D721Med (cell line): ENCODE results near the gene BCAR1.
"Not testable (repeated sequence)": the region's sequence is repeated elsewhere in the genome, so short reads cannot be mapped to it uniquely, and the experiment has no call there.

ENCODE experiments used
- DNase-seq: peaks from one replicate; pipeline ENCODE4 v3.0.0; 2011; ENCODE audit warnings: low spot score; ENCODE audit not compliant: insufficient read length
- FAIRE-seq: peaks from 2 replicates; lab custom pipeline; 2011; peaks lifted over from hg19 to GRCh38; lab: Jason Lieb, UNC
- TF ChIP-seq, protein P1 (sequence below): IDR thresholded peaks from 2 replicates; pipeline ENCODE4 v1.5.1; 2012; ENCODE audit warnings: mild to moderate bottlenecking, control low read depth; ENCODE audit not compliant: insufficient read depth; ENCODE audit errors: missing control alignments

Gene BCAR1

DNA sequence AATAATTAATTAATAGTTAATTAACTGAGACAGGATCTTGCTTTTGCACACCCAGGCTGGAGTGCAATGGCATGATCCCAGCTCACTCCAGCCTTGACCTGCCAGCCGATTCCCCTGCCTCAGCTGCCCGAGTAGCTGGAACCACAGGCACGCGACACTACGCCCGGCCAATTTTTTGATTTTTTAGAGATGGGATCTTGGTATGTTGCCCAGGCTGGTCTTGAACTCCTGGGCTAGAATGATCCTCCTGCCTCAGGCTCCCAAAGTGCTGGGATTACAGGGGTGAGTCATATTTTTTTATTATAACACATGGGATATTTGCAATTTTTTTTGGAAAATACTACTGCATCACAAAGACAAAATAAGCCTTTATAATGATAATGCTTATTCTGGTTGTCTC lies 30.4 kb upstream of the BCAR1 start:
- no peak for FAIRE-seq
- TF ChIP-seq, protein P1, sequence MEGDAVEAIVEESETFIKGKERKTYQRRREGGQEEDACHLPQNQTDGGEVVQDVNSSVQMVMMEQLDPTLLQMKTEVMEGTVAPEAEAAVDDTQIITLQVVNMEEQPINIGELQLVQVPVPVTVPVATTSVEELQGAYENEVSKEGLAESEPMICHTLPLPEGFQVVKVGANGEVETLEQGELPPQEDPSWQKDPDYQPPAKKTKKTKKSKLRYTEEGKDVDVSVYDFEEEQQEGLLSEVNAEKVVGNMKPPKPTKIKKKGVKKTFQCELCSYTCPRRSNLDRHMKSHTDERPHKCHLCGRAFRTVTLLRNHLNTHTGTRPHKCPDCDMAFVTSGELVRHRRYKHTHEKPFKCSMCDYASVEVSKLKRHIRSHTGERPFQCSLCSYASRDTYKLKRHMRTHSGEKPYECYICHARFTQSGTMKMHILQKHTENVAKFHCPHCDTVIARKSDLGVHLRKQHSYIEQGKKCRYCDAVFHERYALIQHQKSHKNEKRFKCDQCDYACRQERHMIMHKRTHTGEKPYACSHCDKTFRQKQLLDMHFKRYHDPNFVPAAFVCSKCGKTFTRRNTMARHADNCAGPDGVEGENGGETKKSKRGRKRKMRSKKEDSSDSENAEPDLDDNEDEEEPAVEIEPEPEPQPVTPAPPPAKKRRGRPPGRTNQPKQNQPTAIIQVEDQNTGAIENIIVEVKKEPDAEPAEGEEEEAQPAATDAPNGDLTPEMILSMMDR, result no peak

GRCh38 chr16:75281009-75281408 lies 29.6 kb upstream of the BCAR1 start:
- FAIRE-seq, DNase-seq: not testable (repeated sequence)

More for the DNA sequence above, 30.4 kb upstream of the BCAR1 start:
- DNase-seq, result no peak

DNA sequence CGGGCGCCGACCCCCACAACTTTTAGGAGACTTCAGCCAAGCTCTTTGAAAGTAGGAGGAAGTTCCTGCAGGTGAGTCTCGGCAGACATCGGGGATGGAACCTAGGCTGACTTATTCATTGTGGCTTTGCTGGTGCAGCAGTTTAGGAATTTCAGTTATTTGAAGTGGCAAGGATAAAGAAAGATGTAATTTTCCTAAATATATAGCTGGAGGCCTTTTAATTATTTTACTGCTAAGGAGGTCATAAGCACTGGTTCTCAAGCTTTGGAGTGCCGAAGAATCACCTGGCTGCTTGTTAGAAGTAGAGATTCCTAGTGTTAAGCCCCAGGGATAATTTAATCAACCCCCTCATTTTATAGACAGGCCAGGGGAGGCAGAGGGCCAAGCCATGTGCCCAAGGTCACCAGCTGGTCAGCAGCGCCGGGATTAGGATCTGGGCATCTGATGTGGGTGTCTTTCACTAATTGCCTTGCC lies 28.9 kb upstream of the BCAR1 start:
- TF ChIP-seq, protein P1, result no peak
- DNase-seq (no peak), FAIRE-seq (no peak)

- TF ChIP-seq, protein P1, result no peak
- FAIRE-seq (no peak), DNase-seq (no peak)
Observed at GRCh38 chr16:75279305-75279704, 27.9 kb upstream of the BCAR1 start.

GRCh38 chr16:75273054-75273925 lies 21.9 kb upstream of the BCAR1 start:
- TF ChIP-seq, protein P1, result no peak
- FAIRE-seq (no peak), DNase-seq (no peak)

DNA sequence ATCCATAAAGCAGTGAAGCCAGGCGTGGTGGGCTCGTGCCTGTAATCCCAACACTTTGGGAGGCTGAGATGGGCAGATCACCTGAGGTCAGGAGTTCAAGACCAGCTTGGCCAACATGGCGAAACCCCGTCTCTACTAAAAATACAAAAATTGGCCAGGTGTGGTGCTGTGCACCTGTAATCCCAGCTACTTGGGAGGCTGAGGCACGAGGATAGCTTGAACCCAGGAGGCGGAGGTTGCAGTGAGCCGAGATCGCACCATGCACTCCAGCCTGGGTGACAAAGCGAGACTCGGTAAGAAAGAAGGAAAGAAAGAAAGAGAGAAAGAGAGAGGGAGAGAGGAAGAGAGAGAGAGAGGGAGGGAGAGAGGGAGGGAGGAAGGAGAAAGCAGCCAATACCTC lies 21.2 kb upstream of the BCAR1 start:
- not testable (repeated sequence) for FAIRE-seq, DNase-seq

DNA sequence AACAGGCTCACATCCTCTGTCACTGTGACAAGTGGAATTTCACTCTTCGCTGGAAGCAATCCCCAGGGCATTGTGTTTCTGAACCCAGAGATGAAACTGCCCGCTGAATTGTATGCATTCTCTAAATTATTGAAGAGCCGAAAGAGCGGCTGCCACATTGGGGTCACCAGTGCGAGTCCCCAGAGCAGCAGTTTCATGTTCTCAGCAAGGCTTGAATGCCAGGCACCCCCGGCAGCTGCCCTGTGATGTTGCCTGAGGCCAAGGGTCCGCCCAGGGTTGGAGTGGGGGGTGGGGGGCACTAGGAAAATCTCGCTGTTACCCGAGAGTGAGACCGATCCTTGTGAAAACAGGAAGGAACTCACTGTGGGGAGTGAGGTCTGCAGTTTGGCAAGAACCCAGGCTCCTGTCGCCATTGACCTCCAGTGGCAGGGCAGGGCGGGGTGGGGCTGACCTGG lies 20.7 kb upstream of the BCAR1 start:
- FAIRE-seq, result no peak
- TF ChIP-seq, protein P1, result no peak
- no peak for DNase-seq

GRCh38 chr16:75271441-75272096 lies 20.1 kb upstream of the BCAR1 start:
- DNase-seq, result no peak
- TF ChIP-seq, protein P1, result no peak
- no peak for FAIRE-seq

- not testable (repeated sequence) for DNase-seq, FAIRE-seq
Observed at GRCh38 chr16:75269358-75269757, 17.9 kb upstream of the BCAR1 start.
